Activated naive CD4-positive, alpha-beta T cell treated with anti-CD3 and anti-CD28 coated beads, Interleukin-2, amount 10 ng/mL, durations not matched to agents 7 days and 5 days (primary cell): ENCODE data around the gene LPP.

Experiments used
- CTCF ChIA-PET: fragments of 350-600 bp; sonication (Branson Sonifier 250); formaldehyde crosslinking; loops from one replicate; lab custom pipeline; 2021; ENCODE audit warnings: antibody characterized with exemption; lab: Charles Lee
- DNase-seq: peaks from one replicate; pipeline ENCODE4 v3.0.0-alpha.2; 2020
- H3K27ac Mint-ChIP-seq: one replicate; pipeline ENCODE4 v1.8.0; 2021; ENCODE audit warnings: mild to moderate bottlenecking, moderate library complexity, mixed read lengths
- H3K27me3 Mint-ChIP-seq: one replicate; pipeline ENCODE4 v1.8.0; 2021; ENCODE audit warnings: mild to moderate bottlenecking, mixed read lengths
- H3K36me3 Mint-ChIP-seq: one replicate; pipeline ENCODE4 v1.8.0; 2021; ENCODE audit warnings: mixed read lengths
- H3K4me1 Mint-ChIP-seq: one replicate; pipeline ENCODE4 v1.8.0; 2021; ENCODE audit warnings: mixed read lengths
- H3K4me3 Mint-ChIP-seq: one replicate; pipeline ENCODE4 v1.8.0; 2021; ENCODE audit warnings: mild to moderate bottlenecking, moderate library complexity, mixed read lengths
- H3K9me3 Mint-ChIP-seq: one replicate; pipeline ENCODE4 v1.8.0; 2021; ENCODE audit warnings: mixed read lengths

LPP gene

GRCh38 chr3:188739511-188739910 is 585.6 kb downstream of the LPP start:
- no peak for DNase-seq
- CTCF ChIA-PET: no interaction called here
- no peaks in the 10 kb centered on the region for H3K9me3 Mint-ChIP-seq
- no peaks in the 10 kb centered on the region for H3K4me1 Mint-ChIP-seq
- no peaks in the 10 kb centered on the region for H3K27me3 Mint-ChIP-seq
- H3K27ac Mint-ChIP-seq: no peak overlapping the region
- no peak overlapping the region for H3K4me3 Mint-ChIP-seq
- no peaks in the 10 kb centered on the region for H3K36me3 Mint-ChIP-seq

GRCh38 chr3:188740010-188740409 is 586.1 kb downstream of the LPP start:
- no peaks in the 10 kb centered on the region for H3K9me3 Mint-ChIP-seq
- CTCF ChIA-PET: no interaction called here

GRCh38 chr3:188742755-188743550 is 589.0 kb downstream of the LPP start:
- no peak overlapping the region for H3K4me3 Mint-ChIP-seq
- H3K36me3 Mint-ChIP-seq: no peaks in the 10 kb centered on the region
- H3K27me3 Mint-ChIP-seq: no peaks in the 10 kb centered on the region
- DNase-seq: no peak
- no peaks in the 10 kb centered on the region for H3K9me3 Mint-ChIP-seq
- H3K4me1 Mint-ChIP-seq: no peaks in the 10 kb centered on the region
- H3K27ac Mint-ChIP-seq: no peak overlapping the region
- CTCF ChIA-PET: no interaction called here

More at GRCh38 chr3:188740010-188740409, 586.1 kb downstream of the LPP start:
- no peak for DNase-seq
- Mint-ChIP-seq H3K27ac (no peak overlapping the region), H3K4me1 (no peaks in the 10 kb centered on the region), H3K4me3 (no peak overlapping the region), H3K27me3 (no peaks in the 10 kb centered on the region), H3K36me3 (no peaks in the 10 kb centered on the region)

- no peak for DNase-seq
- Mint-ChIP-seq H3K36me3 (no peaks in the 10 kb centered on the region), H3K27ac (no peak overlapping the region), H3K9me3 (no peaks in the 10 kb centered on the region), H3K27me3 (no peaks in the 10 kb centered on the region), H3K4me3 (no peak overlapping the region), H3K4me1 (no peaks in the 10 kb centered on the region)
- CTCF ChIA-PET: interaction anchor here (1.2 to 1.8 kb wide), 2 partner anchors 211 to 1004 kb away, joined by 4 to 8 read pairs; no protein-coding TSS in a partner anchor
Observed at GRCh38 chr3:188744166-188744565, 590.2 kb downstream of the LPP start.

- Mint-ChIP-seq H3K27ac (no peak overlapping the region), H3K9me3 (no peaks in the 10 kb centered on the region), H3K4me1 (no peaks in the 10 kb centered on the region), H3K4me3 (no peak overlapping the region), H3K36me3 (no peaks in the 10 kb centered on the region), H3K27me3 (no peaks in the 10 kb centered on the region)
- no peak for DNase-seq
- CTCF ChIA-PET: interaction anchor here (1.2 to 1.8 kb wide), 2 partner anchors 210 to 1005 kb away, joined by 4 to 8 read pairs; no protein-coding TSS in a partner anchor
Observed at GRCh38 chr3:188745031-188745430, 591.1 kb downstream of the LPP start.

GRCh38 chr3:188746291-188746783 is 592.4 kb downstream of the LPP start:
- CTCF ChIA-PET: interaction anchor here (0.7 to 4.8 kb wide), 4 partner anchors 12 to 1007 kb away, joined by 3 to 41 read pairs (median 3); no protein-coding TSS in a partner anchor
- H3K36me3 Mint-ChIP-seq: no peaks in the 10 kb centered on the region
- H3K9me3 Mint-ChIP-seq: no peaks in the 10 kb centered on the region
- no peak overlapping the region for H3K27ac Mint-ChIP-seq
- no peak overlapping the region for H3K4me3 Mint-ChIP-seq
- no peaks in the 10 kb centered on the region for H3K4me1 Mint-ChIP-seq
- no peak for DNase-seq
- H3K27me3 Mint-ChIP-seq: no peaks in the 10 kb centered on the region

GRCh38 chr3:188747489-188747888 is 593.5 kb downstream of the LPP start:
- no peak overlapping the region for H3K4me3 Mint-ChIP-seq
- H3K36me3 Mint-ChIP-seq: no peaks in the 10 kb centered on the region
- no peaks in the 10 kb centered on the region for H3K27me3 Mint-ChIP-seq
- DNase-seq: no peak
- no peak overlapping the region for H3K27ac Mint-ChIP-seq
- CTCF ChIA-PET: interaction anchor here (0.7 to 4.8 kb wide), 2 partner anchors 208 to 1008 kb away, joined by 3 to 41 read pairs; no protein-coding TSS in a partner anchor
- H3K4me1 Mint-ChIP-seq: no peaks in the 10 kb centered on the region
- no peaks in the 10 kb centered on the region for H3K9me3 Mint-ChIP-seq

GRCh38 chr3:188749010-188749617 is 595.2 kb downstream of the LPP start:
- Mint-ChIP-seq H3K4me3 (no peak overlapping the region), H3K36me3 (no peaks in the 10 kb centered on the region), H3K27me3 (no peaks in the 10 kb centered on the region), H3K9me3 (no peaks in the 10 kb centered on the region), H3K27ac (no peak overlapping the region), H3K4me1 (peaks cover 3% of the 10 kb centered on the region)
- DNase-seq: peak; percentile 68
- CTCF ChIA-PET: interaction anchor here (0.7 to 4.8 kb wide), 9 partner anchors 39 to 1010 kb away, joined by 3 to 41 read pairs (median 6); no protein-coding TSS in a partner anchor

GRCh38 chr3:188749830-188750229 is 595.9 kb downstream of the LPP start:
- CTCF ChIA-PET: interaction anchor here (1.1 to 4.8 kb wide), 5 partner anchors 39 to 1010 kb away, joined by 3 to 41 read pairs (median 10); no protein-coding TSS in a partner anchor
- no peaks in the 10 kb centered on the region for H3K27me3 Mint-ChIP-seq
- no peak for DNase-seq
- no peaks in the 10 kb centered on the region for H3K9me3 Mint-ChIP-seq
- H3K4me1 Mint-ChIP-seq: peaks cover 3% of the 10 kb centered on the region
- no peaks in the 10 kb centered on the region for H3K36me3 Mint-ChIP-seq
- no peak overlapping the region for H3K4me3 Mint-ChIP-seq
- H3K27ac Mint-ChIP-seq: no peak overlapping the region

GRCh38 chr3:188750617-188751016 is 596.7 kb downstream of the LPP start:
- CTCF ChIA-PET: no interaction called here
- Mint-ChIP-seq H3K9me3 (no peaks in the 10 kb centered on the region), H3K4me3 (no peak overlapping the region), H3K4me1 (peaks cover 3% of the 10 kb centered on the region), H3K27ac (no peak overlapping the region), H3K36me3 (no peaks in the 10 kb centered on the region), H3K27me3 (no peaks in the 10 kb centered on the region)
- no peak for DNase-seq

- no peaks in the 10 kb centered on the region for H3K36me3 Mint-ChIP-seq
- no peak overlapping the region for H3K4me3 Mint-ChIP-seq
- no peaks in the 10 kb centered on the region for H3K27me3 Mint-ChIP-seq
- H3K27ac Mint-ChIP-seq: no peak overlapping the region
- no peak for DNase-seq
- H3K4me1 Mint-ChIP-seq: peaks cover 3% of the 10 kb centered on the region
- CTCF ChIA-PET: interaction anchor here (1.1 to 2.1 kb wide), 2 partner anchors 1010 to 1012 kb away, joined by 3 to 6 read pairs; no protein-coding TSS in a partner anchor
- H3K9me3 Mint-ChIP-seq: no peaks in the 10 kb centered on the region
Observed at GRCh38 chr3:188752850-188753249, 598.9 kb downstream of the LPP start.

- Mint-ChIP-seq H3K36me3 (no peaks in the 10 kb centered on the region), H3K4me3 (no peak overlapping the region), H3K27ac (no peak overlapping the region), H3K4me1 (peaks cover 3% of the 10 kb centered on the region), H3K9me3 (no peaks in the 10 kb centered on the region), H3K27me3 (no peaks in the 10 kb centered on the region)
- CTCF ChIA-PET: interaction anchor here (2.1 kb wide), 1 partner anchor 1013 kb away, joined by 6 read pairs; no protein-coding TSS in a partner anchor
- DNase-seq: no peak
Observed at GRCh38 chr3:188754267-188754666, 600.3 kb downstream of the LPP start.

- Mint-ChIP-seq H3K27me3 (no peaks in the 10 kb centered on the region), H3K4me3 (no peak overlapping the region), H3K36me3 (peaks cover 2% of the 10 kb centered on the region), H3K4me1 (peaks cover 3% of the 10 kb centered on the region), H3K9me3 (no peaks in the 10 kb centered on the region), H3K27ac (no peak overlapping the region)
- no peak for DNase-seq
- CTCF ChIA-PET: no interaction called here
Observed at GRCh38 chr3:188756241-188756640, 602.3 kb downstream of the LPP start.

GRCh38 chr3:188759336-188760005 is 605.5 kb downstream of the LPP start:
- H3K4me1 Mint-ChIP-seq: no peaks in the 10 kb centered on the region
- no peak overlapping the region for H3K4me3 Mint-ChIP-seq

More at GRCh38 chr3:188759336-188760005, 605.5 kb downstream of the LPP start:
- peaks cover 7% of the 10 kb centered on the region for H3K36me3 Mint-ChIP-seq
- no peaks in the 10 kb centered on the region for H3K9me3 Mint-ChIP-seq
- H3K27ac Mint-ChIP-seq: no peak overlapping the region
- no peak for DNase-seq
- H3K27me3 Mint-ChIP-seq: no peaks in the 10 kb centered on the region
- CTCF ChIA-PET: no interaction called here
